LNCAP (cell line): ENCODE results near the gene NTS.

Experiments
- CTCF ChIP-seq: fragments of 450-650 bp; IDR thresholded peaks from 2 replicates; pipeline ENCODE4 v1.5.1; 2017; ENCODE audit warnings: mild to moderate bottlenecking

The NTS gene

GRCh38 chr12:85835426-85836196, 38.5 kb upstream of the NTS start:
- TF ChIP-seq CTCF: no peak

- TF ChIP-seq CTCF: no peak
Observed at GRCh38 chr12:85836197-85837090, 37.7 kb upstream of the NTS start, which contains the start of gene RASSF9. TSS of gene RASSF9 (minus strand) at chr12:85836409. CDS start at chr12:85836201, 208 bp downstream.

- no peak for TF ChIP-seq CTCF
Observed at GRCh38 chr12:85843606-85844310, 30.3 kb upstream of the NTS start.

- TF ChIP-seq CTCF: no peak
Observed at GRCh38 chr12:85849344-85849743, 24.8 kb upstream of the NTS start.

- TF ChIP-seq CTCF: no peak
Observed at GRCh38 chr12:85855305-85855704, 18.8 kb upstream of the NTS start.

GRCh38 chr12:85856966-85857365, 17.1 kb upstream of the NTS start:
- TF ChIP-seq CTCF: no peak

- TF ChIP-seq CTCF: no peak
Observed at GRCh38 chr12:85865890-85866289, 8.2 kb upstream of the NTS start.
